GM13976 (cell line): ENCODE results near the gene MYO18A.

ENCODE experiments used
- DNase-seq: peaks from one replicate; pipeline ENCODE4 v3.0.0; 2012; ENCODE audit warnings: low spot score
- CTCF ChIP-seq: IDR thresholded peaks from 2 replicates; pipeline ENCODE4 v1.5.1; 2012; ENCODE audit warnings: borderline replicate concordance, mild to moderate bottlenecking; ENCODE audit not compliant: insufficient read depth; ENCODE audit errors: extremely low read depth, missing control alignments, control extremely low read depth
- in situ Hi-C: fragments of 300-500 bp; cut with MboI; formaldehyde crosslinking; loops from one replicate; pipeline ENCODE4 v1.12.0; 2022; ENCODE audit warnings: low sequenced_read_pairs, mixed read lengths, inconsistent platforms; ENCODE audit not compliant: unreplicated experiment

MYO18A gene

DNA sequence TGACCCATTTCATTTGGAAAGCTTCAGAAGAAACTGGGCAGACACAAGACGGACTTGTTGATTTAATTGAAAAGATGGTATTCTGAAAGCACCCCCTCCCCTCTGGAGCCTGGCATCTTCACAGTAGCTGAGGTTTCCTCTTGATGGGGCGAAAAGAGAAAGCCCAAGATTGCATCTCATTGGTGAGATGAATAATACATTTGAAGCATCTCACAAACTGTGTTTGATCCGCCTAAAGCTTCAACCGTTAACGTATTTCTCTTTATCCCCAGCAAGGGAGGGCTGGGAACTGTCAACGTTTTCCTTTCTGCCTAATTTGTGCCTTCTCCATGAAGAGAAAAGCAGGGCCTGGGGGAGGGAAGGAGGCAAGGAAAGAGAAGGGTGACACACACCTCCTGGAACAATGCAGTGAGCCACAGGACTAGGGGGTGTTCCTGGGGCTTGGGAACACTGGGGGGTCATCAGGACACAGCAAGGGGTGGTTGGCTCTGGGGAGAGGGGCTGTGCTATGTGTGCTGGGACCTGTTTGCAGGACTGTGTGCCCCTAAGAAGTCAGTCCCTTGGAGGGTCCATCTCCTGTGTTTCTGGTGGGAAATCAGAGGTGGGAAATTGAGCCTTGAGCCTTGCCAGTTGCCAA lies 155.8 kb downstream of the MYO18A start:
- DNase-seq, result no peak
- TF ChIP-seq CTCF, result no peak
- in situ Hi-C loops, result loop anchor here (10.0 kb wide), 1 partner anchor 50 kb away; no protein-coding TSS in a partner anchor

GRCh38 chr17:29022074-29022473 lies 158.1 kb downstream of the MYO18A start:
- DNase-seq, result no peak
- no peak for TF ChIP-seq CTCF
- in situ Hi-C loops, result loop anchor here (10.0 kb wide), 1 partner anchor 47 kb away; no protein-coding TSS in a partner anchor

DNA sequence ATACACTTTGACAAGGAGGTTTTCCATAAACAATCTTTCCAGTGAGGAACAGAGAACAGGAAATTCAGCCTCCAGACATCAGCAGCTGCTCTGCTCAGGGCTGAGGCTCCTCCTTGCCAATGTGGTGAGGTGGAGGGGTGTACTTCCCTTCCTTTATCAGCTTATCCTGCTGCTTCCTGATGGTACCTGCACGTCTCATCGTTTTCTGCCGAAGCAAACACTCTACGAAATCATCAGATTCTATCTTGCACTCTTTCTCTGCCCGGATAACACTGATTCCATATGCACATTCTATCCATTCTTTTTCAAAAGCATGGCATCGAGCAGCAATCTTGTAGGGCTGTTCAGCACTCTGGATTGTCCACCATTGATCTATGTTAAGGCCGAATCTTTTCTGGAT lies 159.0 kb downstream of the MYO18A start:
- TF ChIP-seq CTCF, result no peak
- in situ Hi-C loops, result loop anchor here (10.0 kb wide), 1 partner anchor 46 kb away; no protein-coding TSS in a partner anchor

More for the DNA sequence above, 159.0 kb downstream of the MYO18A start:
- DNase-seq, result no peak
